Smooth muscle cell of the brain vasculature (primary cell): ENCODE data around the gene RNPEPL1.

Source experiments
- DNase-seq: peaks from one replicate; pipeline ENCODE4 v3.0.0-alpha.2; 2012; ENCODE audit warnings: low read depth, low spot score

RNPEPL1 gene

DNA sequence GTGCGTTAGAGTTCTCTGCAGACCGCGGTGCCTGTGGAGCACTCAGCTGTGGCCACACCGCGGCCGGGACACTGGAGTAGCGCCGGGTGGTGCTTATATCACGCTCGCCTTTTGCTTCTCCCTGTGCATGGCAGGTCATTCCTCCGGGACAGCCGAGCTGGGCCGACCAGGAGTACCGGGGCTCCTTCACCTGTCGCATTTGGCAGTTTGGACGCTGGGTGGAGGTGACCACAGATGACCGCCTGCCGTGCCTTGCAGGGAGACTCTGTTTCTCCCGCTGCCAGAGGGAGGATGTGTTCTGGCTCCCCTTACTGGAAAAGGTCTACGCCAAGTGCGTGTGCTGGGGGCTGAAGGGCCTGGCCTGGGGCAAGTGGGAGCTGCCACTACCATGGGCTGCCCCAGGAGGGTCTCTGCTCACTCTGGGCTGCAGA, 22.4 kb downstream of the RNPEPL1 start:
- DNase-seq, result no peak

DNA sequence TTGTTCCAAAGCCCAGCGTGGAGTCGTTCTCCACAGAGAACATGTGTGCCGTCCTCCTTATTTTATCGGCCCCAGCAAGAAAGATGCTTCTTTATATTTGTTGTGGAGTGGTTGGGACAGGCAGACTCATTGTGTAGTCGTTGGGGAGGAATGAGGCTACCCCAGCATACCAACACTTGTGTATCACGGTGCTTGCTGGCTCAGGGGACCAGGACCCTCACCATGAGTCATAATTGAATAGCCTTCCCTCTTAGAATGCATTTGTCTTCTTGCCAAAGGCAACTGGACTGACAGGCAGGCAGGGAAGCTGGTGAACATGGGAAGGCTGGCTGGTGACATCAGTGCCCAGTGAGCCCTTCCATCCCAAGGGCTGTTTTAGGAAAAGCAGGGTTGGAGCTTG, 22.9 kb downstream of the RNPEPL1 start:
- no peak for DNase-seq

DNA sequence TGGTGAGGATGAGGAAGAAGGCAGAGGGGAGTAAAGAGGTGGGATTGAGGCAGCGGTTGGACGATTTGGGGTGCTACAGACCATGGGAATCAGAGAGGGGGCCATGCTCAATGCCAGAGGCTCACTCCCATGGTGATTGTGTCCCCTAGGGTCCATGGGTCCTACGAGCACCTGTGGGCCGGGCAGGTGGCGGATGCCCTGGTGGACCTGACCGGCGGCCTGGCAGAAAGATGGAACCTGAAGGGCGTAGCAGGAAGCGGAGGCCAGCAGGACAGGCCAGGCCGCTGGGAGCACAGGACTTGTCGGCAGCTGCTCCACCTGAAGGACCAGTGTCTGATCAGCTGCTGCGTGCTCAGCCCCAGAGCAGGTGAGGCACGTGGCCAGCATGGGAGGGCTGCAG, 23.5 kb downstream of the RNPEPL1 start:
- no peak for DNase-seq

DNA sequence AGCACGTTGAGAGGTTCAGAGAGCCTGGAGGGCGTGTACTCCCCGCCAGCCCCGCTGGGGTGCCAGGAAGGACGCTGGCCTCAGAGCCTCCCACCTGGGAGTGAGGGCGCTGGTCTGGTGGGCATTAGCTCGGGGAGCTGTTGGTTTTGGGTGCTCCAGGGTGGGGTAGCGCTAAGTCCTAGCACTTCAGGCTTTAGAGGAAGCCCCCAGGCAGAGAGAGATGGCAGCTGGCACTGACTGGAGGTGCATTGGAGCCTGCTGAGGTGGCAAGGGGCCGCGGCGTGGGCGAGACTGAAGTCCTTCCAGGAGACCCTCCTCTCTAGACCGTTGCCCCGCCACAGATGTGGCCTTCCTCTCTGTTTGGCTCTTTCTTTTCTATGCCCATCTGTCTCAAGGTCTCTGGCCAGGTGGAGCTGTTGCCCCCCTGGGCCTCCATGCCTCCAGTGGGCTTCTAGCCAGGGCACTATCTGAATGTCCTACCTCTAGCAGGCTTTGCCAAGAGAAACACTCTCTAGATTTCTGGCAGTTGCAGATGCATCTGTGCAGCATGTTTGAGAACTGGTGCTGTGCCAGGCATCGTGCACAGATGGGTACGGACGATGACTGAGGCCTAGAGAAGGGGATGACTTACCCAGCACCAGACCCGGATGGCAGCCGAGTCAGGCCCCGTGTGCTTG, 24.9 kb downstream of the RNPEPL1 start:
- no peak for DNase-seq

DNA sequence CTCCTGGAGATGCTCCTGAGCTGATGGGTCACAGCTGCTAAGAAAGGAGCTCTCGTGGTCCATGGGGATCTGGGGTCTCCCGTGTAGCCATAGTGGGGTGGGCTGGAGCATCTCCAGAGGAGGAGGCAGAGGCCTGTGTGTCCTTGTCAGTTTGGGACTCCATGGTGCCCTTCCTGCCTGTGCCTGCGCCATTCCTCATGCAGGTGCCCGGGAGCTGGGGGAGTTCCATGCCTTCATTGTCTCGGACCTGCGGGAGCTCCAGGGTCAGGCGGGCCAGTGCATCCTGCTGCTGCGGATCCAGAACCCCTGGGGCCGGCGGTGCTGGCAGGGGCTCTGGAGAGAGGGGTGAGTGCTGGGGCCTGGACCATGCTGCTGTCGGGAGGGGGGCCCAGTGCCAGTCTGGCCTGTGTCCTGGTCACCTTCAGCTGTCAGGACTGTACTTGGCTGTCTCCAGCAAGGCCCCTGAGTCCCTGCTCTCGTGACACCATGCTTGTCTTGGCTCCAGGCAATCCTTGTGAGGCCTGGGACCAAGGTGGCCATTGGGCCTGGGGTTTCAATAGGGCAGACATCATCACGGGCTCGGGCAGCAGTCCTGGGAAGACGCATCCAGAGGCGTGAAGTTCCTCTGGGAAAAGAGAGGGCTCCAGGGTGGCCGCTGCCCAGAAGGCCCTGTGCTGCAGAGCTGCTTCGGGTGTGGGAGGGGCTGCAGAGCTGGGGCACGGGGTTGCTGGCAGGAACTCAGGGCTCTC, 25.6 kb downstream of the RNPEPL1 start:
- no peak for DNase-seq

DNA sequence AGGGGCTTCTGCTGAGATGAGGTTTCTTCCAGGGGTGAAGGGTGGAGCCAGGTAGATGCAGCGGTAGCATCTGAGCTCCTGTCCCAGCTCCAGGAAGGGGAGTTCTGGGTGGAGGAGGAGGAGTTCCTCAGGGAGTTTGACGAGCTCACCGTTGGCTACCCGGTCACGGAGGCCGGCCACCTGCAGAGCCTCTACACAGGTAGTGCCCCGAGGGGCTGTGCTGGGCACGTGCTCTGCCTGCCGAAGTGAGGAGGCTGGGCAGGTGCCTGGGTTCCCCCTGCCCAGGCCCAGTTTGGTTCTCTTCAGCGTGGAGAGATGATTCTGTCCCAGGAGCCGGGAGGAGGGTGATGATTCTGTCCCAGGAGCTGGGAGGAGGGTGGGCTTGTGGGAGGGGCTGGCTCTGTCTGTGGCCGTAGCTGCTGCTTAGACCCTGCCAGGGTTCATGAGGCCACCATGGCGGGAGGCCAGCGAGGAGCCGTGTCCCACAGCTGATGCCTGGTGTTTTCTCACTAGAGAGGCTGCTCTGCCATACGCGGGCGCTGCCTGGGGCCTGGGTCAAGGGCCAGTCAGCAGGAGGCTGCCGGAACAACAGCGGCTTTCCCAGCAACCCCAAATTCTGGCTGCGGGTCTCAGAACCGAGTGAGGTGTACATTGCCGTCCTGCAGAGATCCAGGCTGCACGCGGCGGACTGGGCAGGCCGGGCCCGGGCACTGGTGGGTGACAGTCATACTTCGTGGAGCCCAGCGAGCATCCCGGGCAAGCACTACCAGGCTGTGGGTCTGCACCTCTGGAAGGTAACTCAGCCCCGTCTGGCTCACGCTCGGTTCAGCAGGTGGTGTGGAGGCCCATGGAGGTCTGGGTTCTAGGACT, 26.5 kb downstream of the RNPEPL1 start:
- no peak for DNase-seq

DNA sequence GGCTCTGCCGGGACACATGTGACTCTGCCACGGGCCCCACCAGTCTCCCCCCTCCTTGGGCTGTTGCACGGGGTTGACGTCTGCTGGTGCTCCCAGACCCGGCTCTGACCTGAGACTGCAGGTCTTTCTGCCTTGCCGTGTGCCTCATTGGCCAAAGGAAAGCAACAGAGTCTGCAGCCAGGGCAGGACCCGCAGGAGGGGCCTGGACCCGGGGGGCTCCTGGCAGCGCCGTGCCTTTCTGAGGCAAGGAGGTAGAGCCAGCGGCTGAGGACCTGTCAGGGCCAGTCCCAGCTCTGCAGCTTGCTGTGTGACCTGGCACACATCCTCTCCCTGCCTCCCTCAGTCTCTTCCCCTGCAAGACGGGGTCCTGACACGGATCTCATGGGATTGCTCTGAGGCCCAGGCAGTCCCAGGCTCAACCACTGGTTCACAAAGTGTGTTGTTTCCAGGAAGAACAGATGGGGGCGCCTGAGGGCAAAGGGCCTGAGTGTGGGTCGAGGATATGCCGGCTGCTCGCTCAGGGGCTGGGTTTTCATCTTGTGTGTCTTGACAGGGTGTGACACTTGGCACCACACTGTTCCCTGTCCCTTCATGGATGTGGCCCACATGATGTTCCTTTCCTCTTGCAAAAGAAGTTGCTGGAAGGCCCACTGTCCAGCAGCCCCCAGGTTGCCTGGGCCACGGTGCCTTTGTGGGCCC, 27.2 kb downstream of the RNPEPL1 start:
- no peak for DNase-seq

DNA sequence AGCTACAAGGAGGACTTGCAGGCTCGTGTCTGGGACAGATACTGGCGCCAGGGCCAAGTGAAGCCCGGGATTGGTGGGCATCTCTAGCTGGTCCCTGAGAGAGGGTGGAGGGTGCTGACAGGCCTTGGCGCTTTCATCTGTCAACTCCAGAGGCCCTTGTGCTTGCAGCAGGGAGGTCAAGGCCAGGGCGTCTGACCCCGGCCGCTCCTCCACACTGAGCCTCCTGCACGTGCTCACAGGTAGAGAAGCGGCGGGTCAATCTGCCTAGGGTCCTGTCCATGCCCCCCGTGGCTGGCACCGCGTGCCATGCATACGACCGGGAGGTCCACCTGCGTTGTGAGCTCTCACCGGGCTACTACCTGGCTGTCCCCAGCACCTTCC, 27.8 kb downstream of the RNPEPL1 start:
- no peak for DNase-seq

DNA sequence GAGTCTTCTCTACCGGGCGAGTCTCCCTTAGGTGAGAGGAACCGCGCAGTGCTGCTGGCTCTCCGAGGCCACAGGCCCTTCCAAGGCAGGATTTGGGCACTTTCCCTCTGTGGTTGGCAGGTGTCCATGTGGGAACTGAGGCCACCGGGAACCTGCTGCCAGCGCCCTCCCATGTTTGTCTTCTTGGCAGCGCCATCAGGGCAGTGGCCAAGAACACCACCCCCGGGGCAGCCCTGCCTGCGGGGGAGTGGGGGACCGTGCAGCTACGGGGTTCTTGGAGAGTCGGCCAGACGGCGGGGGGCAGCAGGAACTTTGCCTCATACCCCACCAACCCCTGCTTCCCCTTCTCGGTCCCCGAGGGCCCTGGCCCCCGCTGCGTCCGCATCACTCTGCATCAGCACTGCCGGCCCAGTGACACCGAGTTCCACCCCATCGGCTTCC, 28.2 kb downstream of the RNPEPL1 start:
- DNase-seq, result no peak

DNA sequence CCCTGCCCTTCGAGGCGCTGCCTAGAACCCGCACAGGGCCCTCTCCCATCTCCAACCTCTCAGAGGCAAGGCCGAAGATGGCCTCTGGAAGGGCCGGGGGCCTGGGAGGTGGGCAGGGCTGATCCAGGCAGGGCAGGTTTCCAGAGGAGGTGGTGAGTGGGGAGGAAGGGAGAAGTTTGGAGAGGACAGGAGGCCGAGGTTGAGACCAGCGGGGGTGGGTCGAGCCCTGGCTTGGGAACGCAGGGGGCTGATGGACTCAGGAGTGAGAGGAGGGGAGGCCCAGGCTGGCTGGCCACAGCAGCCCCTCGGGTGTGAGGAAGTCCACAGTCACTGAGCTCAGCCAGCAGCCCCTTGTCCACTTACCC, 28.8 kb downstream of the RNPEPL1 start:
- no peak for DNase-seq

DNA sequence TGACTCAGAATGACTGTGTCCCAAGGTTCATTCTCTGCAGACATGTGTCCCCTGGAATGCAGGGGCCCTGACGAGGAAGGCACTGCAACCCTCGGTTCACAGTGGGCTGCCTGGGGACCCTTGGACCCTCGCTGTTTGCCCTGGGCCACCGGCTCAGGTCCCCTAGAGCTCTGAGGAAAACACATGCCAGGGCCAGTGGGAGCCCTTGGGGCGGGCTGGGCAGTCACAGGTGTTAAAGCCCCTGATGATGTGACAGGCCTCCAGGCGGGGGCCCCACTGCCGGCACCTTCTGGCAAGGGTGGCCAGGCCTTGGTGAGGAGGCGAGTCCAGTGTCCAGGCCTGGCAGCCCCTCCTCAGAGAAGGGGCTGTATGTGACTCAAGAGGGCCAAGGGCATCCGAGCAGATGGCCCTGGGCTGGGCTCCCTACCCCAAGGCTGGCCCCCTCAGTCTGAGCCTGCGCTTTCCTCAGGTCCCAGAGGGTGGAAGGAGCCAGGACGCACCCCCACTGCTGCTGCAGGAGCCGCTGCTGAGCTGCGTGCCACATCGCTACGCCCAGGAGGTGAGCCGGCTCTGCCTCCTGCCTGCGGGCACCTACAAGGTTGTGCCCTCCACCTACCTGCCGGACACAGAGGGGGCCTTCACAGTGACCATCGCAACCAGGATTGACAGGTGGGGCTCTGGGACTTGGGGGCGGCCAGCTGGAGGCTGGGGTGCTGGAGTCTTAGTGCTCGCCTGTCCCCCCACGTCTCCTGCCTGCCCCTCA, 29.3 kb downstream of the RNPEPL1 start:
- no peak for DNase-seq

DNA sequence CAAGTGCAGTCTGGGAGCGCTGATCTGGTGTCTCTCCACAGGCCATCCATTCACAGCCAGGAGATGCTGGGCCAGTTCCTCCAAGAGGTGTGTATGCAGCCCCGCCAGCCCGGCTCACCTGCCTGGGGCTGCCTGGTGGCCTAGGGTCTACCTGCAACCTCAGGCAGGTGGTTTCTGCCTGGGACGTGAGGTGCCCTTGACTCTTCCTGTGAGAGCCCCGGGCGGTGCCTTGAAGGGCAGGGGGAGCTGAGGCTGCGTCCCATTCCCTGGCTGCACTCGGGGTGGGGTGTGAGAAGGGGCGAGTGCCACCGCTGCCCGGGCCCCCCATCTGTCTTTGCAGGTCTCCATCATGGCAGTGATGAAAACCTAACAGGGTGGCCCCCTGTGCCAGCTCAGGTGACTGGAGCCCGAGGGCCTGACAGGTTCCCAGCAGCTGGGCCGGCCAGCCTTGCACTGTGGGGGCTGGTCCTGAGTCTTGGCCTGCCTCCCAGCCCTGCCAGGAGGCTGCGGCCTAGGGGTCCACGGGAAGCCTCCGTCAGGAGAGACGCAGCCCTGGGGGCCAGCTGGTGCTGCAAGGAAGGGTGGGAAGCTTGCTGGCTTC, 30.1 kb downstream of the RNPEPL1 start:
- no peak for DNase-seq

DNA sequence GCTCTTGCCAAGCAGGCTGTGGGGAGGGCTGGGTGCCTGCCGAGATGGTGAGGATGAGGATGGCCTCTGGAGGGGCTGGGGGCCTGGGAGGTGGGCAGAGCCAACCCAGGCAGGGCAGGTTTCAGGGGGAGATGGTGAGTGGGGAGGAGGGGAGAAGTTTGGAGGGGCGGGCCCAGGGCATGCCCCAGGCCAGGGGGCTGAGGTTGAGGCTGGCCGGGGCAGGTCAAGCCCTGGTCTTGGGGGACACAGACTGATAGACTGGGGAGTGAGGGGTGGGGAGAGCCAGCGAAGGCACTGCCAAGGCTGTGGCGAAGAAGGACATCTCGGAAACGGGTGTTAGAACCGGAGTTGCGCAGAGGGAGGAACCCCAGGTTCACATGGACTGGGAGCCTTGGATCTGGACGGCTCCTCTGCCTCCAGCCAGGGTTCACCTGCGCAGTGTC, 30.9 kb downstream of the RNPEPL1 start:
- no peak for DNase-seq

DNA sequence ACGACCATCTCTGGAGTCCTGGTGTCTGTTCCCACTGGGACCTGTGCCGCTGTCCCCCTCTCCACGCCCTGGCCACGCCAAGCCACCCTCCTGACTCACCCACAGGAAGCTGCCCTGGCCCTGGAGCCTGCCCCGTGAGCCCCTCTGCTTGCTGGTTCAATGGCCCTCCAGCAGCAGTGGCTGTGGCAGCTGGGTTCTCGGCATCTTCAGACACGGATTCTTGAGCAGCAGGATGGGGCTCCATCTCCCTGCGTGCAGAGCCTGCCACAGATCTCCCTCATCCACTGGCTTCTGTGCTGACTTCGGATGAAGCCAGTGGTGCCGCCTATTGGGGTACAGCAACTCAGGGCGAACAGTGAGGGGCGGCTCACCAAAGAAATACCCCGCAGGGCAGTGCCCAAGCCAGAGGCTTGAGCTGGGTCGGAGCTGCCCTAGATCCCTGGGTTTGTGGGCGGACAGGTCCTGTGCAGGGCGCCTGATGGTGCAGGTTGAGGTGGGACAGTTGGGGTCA, 32.2 kb downstream of the RNPEPL1 start:
- DNase-seq, result no peak

DNA sequence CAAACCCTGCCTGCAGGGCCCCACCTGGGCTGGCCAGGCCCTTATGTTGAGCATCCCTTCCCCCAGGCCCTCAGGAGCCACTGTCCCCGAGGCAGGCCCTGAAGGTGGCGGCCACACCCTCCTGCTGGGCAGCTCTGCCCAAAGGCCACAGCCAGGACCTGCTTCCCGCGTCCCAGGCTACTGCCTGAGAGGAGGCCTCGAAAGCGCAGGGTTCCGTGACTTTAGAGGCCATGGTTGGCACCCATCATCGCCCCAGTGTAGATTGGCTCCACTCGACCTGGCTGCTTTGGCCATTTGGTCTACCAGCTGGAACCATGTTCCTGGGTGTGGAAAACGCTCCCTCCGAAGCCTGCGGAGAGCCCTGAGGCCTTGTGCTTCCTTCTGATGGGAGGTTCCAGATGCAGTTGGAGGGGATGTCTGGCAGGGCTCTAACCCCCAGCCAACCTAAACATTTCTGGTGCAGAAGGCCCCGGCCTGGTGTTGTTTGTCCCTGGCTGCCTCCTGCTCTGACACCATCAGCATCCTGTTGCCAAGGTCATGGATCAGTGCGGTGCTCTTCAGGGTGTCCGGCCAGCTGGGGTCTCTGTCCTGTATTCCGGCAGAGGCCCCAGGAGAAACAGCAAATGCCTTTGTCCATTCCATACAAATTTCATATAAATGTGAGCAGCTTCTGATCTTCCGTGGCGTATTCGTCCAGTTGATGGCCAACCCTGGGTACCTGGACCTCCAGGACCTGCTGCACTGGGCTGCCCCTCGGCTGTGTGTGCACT, 33.0 kb downstream of the RNPEPL1 start:
- DNase-seq, result no peak

DNA sequence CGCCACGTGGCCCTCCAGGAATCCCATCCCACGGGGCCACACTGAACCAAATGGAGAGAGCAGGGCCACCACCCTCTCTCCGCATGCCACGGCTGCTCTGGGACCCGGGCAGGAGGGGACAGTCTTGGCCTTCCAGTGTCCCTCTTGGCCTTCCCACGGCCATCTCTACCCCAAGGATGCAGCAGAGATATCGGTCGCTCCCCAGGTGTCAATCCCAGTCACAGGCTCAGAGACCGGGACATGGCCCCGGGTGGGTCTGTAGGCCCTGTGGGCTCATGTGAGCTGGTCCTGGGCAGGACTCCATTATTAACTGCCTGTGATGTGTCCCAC, 33.5 kb downstream of the RNPEPL1 start:
- no peak for DNase-seq

DNA sequence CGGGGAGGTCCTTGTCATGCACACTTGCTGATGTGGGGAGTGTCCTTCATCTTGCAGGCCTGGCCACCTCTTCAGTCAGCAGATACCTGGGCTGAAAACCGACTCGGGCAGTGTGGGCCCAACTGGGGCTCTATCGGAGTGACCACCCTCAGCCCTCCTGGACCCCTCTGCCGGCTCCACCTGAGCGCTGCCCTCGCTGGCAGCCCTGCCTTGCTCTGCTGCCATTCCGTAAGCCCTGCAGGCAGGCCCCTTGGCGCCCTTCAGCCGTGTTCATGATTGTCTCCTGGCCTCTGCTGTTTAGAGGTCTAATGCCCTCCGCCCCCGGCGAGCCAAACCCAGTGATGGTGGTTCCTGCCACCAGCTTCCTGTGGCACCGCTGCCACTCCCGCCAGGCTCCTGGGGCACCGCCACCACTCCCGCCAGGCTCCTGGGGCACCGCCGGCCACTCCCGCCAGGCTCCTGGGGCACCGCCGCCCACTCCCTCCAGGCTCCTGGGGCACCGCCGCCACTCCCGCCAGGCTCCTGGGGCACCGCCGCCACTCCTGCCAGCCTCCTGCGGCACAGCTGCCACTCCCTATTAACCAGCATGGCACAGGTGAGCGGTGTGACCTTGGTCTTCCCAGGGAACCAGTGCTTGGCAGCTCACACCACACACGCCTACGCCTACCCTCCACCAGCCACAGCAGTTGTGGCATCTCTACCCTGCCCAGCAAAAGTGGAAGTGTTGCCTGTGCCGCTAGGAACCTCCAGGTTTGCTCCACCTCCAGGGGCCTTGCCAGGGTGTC, 34.2 kb downstream of the RNPEPL1 start:
- no peak for DNase-seq

DNA sequence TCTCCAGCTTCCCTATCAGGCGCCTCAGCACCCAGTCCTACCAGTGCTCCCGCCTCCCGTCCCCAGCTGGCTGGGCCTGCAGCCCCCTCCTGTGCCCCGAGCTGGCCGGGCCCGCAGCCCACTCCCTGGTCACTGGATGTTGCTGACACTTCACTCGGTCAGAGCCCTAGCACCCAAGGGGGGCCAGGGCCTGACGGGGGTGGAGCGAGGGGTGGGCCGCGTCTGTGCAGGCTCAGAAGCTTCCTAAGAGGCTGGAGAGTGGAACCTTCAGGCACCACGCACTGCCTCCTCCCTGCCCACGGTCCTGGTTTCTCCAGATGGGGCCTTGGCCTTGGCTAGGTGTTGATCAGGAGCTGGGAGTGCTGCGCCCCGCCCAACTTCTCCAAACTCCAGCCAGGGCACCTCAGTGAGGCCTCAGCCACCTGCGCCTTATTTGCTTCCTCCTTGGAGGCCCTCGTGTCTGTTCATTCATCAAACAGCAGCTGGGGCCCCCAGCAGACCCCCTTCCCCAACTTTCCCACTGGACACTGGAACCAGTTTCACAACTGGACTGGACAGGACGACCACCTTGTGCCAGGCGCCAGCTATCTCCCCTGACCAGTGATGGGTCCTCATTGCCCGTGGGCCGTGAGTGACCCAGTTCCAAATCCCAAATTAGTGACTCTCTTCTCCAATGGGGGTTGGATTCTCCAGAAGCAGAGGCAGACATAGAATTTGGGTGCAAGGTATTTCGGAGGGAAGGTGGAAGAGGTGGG, 35.0 kb downstream of the RNPEPL1 start:
- DNase-seq, result no peak
